A673 (cell line): ENCODE data around the gene CD28.

Experiments used
- EZH2 ChIP-seq: fragments of 200-600 bp; sonication (generic); IDR thresholded peaks from 2 replicates; pipeline ENCODE4 v1.6.1; 2017; ENCODE audit warnings: borderline replicate concordance, low read depth, mild to moderate bottlenecking, mixed read lengths, antibody characterized with exemption, low read length; ENCODE audit not compliant: poor library complexity, severe bottlenecking
- TF ChIP-seq, protein P1 (sequence below): fragments of 300-800, 200-600 bp; sonication (generic); conservative IDR thresholded peaks from 2 replicates; pipeline ENCODE4 v1.5.1; 2017; ENCODE audit warnings: low read depth, mild to moderate bottlenecking, antibody characterized with exemption, low read length, moderate library complexity, mixed read lengths

DNA sequence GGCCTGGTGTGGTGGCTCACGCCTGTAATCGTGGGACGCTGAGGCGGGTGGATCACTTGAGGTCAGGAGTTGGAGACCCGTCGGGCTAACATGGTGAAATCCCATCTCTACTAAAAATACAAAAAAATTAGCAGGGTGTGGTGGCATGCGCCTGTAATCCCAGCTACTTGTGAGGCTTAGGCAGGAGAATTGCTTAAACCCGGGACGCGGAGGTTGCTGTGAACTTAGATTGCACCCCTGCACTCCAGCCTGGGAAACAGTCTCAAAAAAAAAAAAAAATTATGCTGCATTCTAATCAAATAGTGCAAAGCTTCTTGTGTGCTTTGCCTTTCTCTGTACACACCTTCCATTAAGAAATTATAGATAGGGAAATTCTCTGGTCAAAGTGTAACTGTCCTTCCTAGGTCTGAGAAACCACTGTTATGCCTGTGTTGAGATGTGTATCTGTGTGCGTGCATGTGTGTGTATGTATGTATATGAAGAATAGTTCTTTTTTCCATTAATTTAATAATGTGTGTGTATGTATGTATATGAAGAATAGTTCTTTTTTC, 2.5 kb downstream of the CD28 start:
- TF ChIP-seq, protein P1, sequence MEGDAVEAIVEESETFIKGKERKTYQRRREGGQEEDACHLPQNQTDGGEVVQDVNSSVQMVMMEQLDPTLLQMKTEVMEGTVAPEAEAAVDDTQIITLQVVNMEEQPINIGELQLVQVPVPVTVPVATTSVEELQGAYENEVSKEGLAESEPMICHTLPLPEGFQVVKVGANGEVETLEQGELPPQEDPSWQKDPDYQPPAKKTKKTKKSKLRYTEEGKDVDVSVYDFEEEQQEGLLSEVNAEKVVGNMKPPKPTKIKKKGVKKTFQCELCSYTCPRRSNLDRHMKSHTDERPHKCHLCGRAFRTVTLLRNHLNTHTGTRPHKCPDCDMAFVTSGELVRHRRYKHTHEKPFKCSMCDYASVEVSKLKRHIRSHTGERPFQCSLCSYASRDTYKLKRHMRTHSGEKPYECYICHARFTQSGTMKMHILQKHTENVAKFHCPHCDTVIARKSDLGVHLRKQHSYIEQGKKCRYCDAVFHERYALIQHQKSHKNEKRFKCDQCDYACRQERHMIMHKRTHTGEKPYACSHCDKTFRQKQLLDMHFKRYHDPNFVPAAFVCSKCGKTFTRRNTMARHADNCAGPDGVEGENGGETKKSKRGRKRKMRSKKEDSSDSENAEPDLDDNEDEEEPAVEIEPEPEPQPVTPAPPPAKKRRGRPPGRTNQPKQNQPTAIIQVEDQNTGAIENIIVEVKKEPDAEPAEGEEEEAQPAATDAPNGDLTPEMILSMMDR = no peak
- TF ChIP-seq EZH2 = no peak
